Head of caudate nucleus (tissue), 42 donors: ENCODE data around the gene PJA1.
A peak's percentile ranks its signal among the peaks of the same experiment; 100 is the strongest.

Experiments
- DNase-seq, 42 donors: peaks; one replicate each; pipeline versions ENCODE4 v3.0.0 to v3.0.0-alpha.2; 2020 to 2021; ENCODE audit warnings: mixed read lengths in 7 of 42
- intact Hi-C: fragments of 100-400 bp; cut with DNase I; formaldehyde crosslinking; loops from one replicate; pipeline ENCODE4 v1.15.0; 2022

The PJA1 gene

DNA sequence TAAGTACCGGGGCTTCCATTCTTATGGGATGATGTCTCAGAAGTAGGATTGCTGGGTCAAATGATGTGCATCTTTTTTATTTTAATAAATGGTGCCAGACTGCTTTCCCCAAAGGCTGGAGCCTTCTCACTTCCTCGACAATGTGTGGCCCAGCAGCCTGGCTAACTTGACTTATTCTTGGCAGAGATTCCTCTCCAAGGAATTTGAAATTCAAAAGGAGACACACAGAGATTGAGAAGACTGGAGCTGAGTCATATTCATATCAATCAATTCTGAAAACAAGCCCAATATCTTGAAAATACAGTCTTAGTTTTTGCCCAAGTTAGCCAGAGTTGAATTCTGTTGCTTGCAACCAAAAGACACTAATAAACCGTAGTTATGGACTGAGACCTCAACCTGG, 10.8 kb upstream of the PJA1 start:
- intact Hi-C loops = no loop called here
- peak in 1 of 42 donors; percentile 2 for DNase-seq

DNA sequence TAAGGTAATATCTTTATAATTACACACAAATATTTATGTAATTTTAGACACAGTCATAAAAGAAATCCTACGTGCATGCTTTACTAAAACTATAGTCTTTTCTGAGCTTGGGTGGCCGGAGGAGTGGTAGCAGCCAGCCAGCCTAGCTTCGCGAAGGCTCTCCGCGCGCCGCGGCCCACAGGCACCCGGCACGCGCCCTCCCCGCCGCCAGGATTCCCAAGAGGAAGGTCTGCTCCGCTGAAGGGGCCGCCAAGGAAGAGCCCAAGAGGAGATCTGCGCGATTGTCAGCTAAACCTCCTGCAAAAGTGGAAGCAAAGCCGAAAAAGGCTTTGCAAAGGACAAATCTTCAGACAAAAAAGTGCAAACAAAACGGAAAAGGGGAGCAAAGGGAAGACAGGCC, 8.7 kb upstream of the PJA1 start:
- intact Hi-C loops = no loop called here

DNA sequence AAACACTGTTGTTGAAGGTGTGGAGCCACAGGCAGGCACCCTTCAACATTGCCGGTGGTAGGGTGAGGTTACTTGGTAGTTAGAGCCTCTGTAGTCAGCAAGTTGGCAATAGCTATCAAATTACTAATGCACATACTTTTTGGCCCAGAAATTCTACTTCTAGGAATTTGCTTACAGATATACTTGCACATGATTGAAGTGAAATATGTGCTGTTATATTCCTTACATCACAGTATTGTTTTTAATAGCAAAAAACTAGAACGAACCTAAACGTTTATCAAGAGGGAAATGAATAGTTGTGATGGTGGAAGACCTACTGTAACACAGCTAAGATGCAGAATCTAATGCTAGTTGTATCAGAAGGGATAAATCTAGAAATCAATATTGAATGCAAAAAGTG, 7.7 kb upstream of the PJA1 start:
- intact Hi-C loops = no loop called here
- peak in 1 of 42 donors; percentile 1 for DNase-seq

More for the DNA sequence above, 8.7 kb upstream of the PJA1 start:
- DNase-seq = peak in 2 of 42 donors; percentile 2 to 4

DNA sequence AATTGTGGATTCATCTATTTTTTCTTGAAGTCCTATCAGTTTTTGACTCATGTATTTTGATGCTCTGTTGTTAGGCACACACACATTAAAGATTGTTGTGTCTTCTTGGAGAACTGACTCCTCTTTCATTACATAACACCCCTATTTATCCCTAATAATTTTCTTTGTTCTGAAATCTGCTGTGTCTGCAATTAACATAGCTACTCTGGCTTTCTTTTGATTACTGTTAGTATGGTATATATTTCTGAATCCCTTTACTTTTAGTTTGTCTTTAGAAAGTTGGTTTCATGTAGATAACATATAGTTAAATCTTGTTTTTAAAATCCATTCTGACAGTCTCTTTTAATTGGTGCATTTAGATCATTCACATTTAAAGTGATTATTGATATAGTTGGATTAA, 5.1 kb upstream of the PJA1 start:
- intact Hi-C loops = no loop called here
- DNase-seq = no peak

DNA sequence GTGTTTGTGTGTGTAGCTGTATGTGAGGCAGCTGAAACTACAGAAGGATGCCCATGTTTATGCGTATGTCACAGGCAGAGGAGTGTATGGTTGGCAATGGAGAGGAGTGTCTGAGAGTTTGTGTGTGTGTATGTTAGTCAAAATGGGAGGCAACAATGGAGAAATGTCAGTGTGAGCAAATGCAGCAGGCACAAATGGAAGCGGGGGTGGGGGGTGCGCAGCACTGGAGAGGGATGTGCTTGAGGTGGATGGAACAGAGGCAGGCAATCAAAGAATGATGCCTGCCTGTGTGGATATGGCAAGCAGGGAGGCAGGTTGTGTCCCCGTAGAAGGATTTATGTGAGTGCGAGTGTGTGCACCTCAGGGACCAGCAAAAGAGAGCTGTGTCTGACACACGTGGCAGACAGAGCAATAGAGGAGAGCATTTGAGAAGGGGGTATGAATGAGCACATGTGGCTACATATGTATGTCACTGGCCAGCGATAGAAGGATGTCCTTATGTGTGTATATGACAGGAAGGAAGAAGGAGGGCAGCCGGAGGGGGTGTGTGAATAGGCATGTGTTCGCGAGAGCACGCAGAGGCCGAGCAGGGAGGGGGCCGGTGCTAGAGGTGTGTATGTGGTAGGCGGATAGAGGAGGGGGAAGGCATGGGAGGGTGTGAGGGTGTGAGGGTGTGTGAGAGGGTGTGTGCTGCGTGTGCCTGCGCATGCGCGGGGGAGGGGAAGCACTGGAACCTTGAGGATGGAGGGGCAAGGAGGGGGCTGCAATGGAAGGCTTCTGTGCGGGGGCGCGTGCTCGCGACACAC, 1.1 kb downstream of the PJA1 start:
- intact Hi-C loops = loop anchor here (10.0 kb wide), 1 partner anchor 339 kb away; the partner anchor contains the start of gene EFNB1
- DNase-seq = peak in 38 of 42 donors; percentile 20 to 73 (median 48)

DNA sequence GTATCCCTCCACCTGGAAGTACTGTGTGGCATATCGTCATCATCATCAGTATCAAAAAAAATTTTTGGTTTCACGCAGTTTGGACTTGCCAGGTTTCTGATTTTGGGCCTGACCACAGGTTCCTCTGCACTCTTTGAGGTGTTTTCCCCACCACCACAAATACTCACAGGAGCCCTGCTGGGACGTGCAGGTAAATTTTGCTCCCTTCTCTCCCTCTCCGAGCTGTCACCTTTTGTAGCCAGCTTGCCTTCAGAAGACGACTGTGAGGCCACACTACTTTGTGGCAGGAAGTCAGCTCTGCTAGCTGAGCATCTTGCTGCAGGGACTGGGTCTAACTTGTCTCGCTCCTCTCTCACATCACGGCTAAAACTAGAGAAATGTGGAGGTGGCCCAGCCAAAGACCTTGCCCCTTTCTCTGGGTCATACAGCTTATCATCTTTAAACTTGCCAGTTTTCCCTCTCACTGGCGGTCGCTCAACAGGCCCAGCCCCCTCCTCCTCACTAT, 2.8 kb downstream of the PJA1 start:
- peak in 3 of 42 donors; percentile 4 to 10 (median 9) for DNase-seq
- intact Hi-C loops = loop anchor here (10.0 kb wide), 1 partner anchor 338 kb away; the partner anchor contains the start of gene EFNB1

DNA sequence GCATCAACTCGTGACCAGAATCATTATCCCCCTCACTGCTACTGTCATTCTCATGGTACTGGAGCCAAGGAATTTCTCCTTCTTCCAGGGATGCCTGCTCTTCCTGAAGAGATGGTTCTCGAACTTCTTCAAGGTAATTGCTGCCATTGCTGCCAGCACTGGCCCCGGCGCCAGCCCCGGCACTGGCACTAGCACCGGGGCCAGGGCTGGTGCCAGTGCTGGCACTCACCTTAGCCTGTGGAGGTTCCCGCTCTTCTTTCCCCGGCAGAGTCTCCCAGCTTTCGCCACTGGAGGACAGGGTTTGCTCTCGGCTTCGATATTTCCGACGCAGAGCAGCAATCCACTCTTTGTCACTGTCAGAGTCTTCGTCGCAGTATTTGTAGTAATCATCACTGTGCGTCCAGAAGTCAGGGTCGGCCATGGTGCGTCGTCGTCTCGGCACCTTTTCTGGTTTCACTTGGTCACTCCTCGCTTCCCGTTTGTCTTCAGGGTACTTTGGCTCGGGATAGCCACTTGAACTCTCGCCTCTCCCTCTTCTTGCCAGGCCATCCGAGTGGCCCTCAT, 3.4 kb downstream of the PJA1 start:
- intact Hi-C loops = loop anchor here (10.0 kb wide), 1 partner anchor 337 kb away; the partner anchor contains the start of gene EFNB1
- DNase-seq = peak in 3 of 42 donors; percentile 2 to 16 (median 15)

DNA sequence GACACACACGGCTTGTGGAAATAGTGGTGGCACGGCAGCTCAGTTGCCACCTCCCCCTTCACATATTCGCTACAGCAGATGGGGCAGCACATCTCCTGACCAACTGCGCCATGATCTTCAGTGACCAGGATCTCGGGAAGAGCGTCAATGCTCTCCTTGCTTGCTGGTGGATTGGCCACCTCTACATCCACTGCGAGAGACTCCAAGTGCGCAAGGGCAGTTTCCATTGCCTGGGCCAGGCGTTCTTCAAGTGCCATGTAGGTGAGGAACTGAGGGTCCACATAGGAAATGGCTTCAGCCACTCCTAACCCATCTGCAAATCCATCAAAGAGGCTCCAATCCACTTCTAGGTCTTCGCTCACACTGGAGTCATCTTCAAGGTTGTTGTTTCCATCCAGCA, 3.9 kb downstream of the PJA1 start:
- intact Hi-C loops = loop anchor here (10.0 kb wide), 1 partner anchor 337 kb away; the partner anchor contains the start of gene EFNB1
- peak in 3 of 42 donors; percentile 2 to 16 (median 3) for DNase-seq

DNA sequence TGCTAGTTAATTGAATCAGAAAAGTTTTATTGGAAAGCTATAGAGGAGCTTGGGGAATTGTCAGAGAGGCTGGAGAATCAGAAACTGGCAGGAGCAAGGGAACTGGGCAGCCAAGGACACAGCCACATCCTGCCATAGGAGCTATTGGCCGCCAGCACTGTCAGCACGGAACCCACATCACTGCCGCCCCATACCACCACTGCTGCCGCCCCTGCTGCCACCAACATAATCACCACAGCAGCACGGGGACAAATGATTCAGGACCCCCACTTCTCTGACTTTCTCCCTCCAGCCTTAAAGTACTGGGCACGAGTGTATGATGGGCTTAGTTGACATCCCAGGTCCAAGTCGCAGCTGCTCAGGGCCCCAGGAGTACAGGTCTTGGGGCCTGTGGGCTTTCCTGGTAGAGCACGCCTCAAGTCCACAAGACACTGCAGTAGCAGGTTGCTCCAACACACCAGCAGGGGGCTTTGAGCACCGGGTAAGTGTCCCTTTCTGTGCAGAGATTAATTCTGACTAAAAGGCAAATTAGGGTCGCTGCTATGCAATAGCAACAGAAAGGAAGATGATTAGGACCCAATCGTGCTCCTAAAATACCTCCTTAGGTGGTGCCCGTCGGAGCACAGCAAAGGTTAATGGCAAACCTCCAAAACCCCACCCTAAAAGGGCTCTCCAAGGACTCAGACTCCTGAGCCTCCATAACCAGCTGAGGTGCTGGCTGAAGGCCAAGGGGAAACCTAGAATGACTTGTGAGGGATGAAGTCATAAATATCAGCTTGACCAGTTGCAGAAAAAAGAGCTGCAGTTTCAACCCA, 6.9 kb downstream of the PJA1 start:
- peak in 25 of 42 donors; percentile 11 to 67 (median 43) for DNase-seq
- intact Hi-C loops = no loop called here

DNA sequence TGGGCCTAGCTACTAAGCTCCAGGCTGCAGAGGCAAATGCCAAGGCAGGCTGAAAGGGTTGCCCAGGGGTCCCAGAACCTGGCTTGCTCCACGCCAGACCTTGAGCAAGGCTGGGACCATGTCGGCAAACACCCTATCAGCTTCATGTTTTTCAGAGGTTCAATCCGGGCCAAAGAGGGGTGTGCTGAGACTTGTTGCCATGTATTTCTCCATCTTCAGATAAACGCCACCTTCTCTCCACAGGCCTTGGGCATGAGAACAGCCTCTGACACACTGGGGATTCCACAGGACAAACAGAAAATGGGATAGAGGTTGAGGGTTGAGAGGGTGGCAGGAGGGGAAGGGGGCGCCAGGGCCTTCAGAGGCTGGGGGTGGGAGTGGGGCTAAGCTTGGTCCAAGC, 8.6 kb downstream of the PJA1 start:
- peak in 6 of 42 donors; percentile 7 to 30 (median 16) for DNase-seq
- intact Hi-C loops = no loop called here

DNA sequence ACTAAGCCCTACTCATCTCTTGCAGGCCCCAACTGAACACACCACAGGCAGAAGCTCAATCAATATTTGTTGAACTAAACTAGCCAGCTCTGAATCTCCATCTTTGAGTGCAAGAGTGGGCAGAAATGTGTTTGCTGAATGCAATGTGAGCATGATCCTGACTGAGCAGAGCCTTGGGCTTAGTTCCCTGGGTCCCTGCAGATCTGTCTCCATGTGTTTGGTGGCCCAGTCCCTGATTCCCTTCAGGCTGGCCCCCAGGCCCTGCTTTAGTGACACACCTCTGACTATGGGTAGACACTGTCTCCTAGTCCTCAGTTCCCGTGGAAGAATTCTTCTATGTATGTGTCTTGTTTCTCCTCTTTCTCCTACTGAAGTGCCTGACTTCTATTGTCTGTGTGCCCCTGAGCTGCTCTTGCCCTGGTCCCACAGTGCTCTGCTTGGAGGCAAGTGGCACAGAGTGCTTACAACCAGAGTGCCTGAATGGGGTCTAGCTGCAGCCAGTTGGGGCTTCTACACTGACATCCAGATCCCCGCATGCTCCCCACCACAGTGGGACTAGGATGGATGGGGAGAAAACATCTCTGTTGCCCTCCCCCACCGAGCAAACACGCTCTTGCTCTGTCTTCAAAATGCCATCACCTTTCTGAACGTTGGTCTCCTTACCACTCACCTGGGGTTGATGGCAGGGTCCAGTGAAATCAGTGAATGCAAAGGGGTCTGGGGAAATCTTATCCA, 9.3 kb downstream of the PJA1 start:
- intact Hi-C loops = no loop called here
- DNase-seq = peak in 7 of 42 donors; percentile 7 to 39 (median 23)

DNA sequence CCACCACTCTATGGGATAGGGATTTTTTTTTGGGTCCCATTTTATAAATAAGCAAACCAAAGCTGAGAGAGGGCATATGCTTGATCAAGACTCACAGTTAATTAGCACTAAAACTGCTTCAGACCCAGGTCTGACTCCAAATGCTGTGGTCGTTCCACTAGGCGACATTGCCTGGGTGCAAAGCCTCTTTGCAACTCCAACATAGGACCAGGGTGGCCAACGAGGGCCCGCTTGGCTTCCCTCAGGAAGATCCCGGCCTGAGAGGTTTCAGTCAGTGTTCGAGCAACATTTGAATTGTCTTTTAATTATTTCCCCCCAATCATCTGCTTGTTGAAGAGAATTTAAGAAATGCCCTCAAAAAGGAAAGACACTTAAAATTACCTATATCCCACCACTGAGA, 11.2 kb downstream of the PJA1 start:
- intact Hi-C loops = no loop called here
- DNase-seq = peak in 8 of 42 donors; percentile 6 to 32 (median 25)

DNA sequence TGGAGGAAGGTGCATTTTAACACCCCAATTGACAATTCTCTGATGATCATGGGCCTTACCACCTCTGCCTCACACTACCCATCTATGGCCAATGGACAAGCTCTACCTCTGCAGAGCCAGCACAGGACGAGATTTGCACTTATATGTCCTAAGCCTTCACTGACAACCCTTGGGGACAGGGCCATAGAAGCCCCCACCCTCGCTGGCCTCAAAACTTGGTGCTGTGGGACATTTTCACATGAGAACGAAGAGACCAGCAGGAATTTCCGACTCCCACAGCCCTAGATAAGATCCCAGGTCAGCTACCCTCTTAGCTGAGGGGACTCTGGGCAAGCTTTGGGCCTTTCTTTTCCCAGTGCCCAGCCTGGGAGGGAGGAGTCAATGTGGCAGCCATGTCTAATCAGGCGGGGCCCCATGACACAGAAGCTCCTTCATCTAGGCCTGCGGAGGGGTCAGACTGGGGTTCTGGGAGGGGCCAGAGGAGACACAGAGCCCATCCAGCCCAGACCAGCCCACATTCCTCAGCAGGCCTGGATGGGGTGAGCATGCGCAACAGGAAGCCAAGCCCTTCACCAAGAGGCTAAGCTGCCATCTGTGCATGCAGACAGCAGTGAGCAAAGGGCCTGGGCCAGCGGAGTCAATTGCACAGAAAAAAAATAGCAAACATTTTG, 12.1 kb downstream of the PJA1 start:
- DNase-seq = peak; percentile 58 to 90 (median 78)
- intact Hi-C loops = no loop called here

DNA sequence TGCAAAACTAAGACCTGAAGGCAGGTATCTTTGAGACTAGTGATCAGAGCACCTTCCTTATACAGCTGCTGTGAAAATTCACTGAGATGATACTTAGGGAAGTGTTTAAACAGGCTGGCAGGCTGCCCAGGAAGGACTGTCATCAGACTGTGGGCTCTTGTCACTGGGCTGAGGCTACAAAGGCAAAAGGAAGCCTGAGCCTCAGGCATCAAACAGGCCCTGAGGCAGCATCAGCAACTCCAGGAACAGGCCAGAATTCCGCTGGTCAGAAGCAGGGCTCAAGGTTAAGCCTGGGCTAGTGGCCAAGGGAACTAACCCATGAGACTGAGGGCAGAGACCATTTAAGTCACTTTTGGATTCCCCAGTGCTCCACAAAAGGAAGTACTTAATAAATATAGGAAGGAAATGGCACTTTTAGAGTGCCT, 12.8 kb downstream of the PJA1 start:
- intact Hi-C loops = no loop called here
- DNase-seq = peak in 19 of 42 donors; percentile 13 to 67 (median 32)

DNA sequence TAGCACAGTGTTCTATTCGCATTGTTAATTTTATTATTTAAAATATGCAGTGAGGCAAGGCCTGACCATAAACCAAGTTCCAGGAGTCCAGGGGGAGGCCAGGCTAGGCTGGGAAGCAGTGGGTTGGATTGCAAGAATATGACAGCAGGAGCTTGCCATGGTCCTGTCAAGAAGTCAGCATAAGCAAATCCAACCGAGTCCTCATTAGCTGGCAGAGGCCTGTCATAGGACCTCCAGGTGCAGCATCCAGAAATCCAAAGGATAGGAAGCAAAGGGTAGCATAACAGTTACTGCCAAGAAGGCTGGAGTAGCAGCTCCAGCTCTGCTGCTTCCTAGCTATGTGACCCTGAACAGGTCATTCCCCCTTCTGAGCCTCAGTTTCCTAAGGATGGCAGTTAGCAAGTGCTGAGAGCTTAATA, 13.4 kb downstream of the PJA1 start:
- intact Hi-C loops = no loop called here
- peak in 3 of 42 donors; percentile 4 to 7 (median 4) for DNase-seq

DNA sequence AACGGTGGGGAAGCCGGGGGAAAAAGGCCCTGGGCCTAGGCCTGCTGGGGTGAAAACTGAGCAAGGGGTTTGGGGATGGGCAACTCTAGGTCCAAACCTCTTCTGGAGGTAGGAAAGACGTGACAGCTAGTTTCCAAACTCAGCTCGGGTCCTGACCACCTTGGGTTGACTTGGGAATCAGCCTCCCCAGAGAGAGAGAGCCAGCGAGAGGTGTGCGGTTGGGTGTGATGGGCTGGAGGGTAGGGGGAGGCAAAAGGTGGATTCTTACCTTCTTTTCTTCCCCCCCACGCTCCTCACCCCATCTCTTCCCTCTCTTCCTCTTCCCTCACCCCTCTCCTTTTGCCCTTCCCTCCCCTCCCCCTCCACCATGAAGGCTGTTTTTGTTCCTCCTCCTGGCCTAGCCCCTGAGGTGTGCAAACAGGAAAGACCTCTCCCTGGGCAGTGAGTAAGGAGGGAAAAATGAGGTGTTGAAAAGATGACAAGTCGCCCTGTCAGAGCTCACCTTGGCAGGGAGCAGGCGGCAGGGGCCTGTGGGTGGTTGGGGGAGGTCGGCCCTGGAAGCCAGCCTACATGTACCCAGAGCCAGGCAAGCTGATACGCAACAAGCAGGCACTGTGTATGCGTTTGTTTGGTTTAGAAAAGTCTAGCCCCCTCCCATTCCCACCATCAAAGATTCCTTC, 14.8 kb downstream of the PJA1 start:
- intact Hi-C loops = no loop called here
- DNase-seq = peak in 8 of 42 donors; percentile 1 to 35 (median 20)
